ENCODE measurements around the gene MAMDC4.
"Not testable (repeated sequence)": the region's sequence is repeated elsewhere in the genome, so short reads cannot be mapped to it uniquely, and the experiment has no call there.

Gene MAMDC4

GRCh38 chr9:136825295-136826187, 26.6 kb upstream of the MAMDC4 start:
- no peak for DNase-seq (ENCODE audit: low read depth, low spot score)

- DNase-seq (ENCODE audit: low read depth, low spot score) = no peak
Observed at GRCh38 chr9:136826188-136826541, 26.0 kb upstream of the MAMDC4 start.

- DNase-seq (ENCODE audit: low read depth, low spot score) = no peak
Observed at GRCh38 chr9:136826703-136827582, 25.2 kb upstream of the MAMDC4 start.

- no peak for DNase-seq (ENCODE audit: low read depth, low spot score)
Observed at GRCh38 chr9:136827794-136828473, 24.2 kb upstream of the MAMDC4 start.

GRCh38 chr9:136828474-136829140, 23.5 kb upstream of the MAMDC4 start:
- no peak for DNase-seq (ENCODE audit: low read depth, low spot score)

- no peak for DNase-seq (ENCODE audit: low read depth, low spot score)
Observed at GRCh38 chr9:136829412-136829811, 22.7 kb upstream of the MAMDC4 start.

GRCh38 chr9:136829981-136830885, 21.9 kb upstream of the MAMDC4 start:
- no peak for DNase-seq (ENCODE audit: low read depth, low spot score)

- DNase-seq (ENCODE audit: low read depth, low spot score) = no peak
Observed at GRCh38 chr9:136831002-136831719, 21.0 kb upstream of the MAMDC4 start.

- no peak for DNase-seq (ENCODE audit: low read depth, low spot score)
Observed at GRCh38 chr9:136831720-136832104, 20.4 kb upstream of the MAMDC4 start.

GRCh38 chr9:136832581-136832980, 19.6 kb upstream of the MAMDC4 start:
- no peak for DNase-seq (ENCODE audit: low read depth, low spot score)

- DNase-seq (ENCODE audit: low read depth, low spot score) = not testable (repeated sequence)
Observed at GRCh38 chr9:136833381-136834048, 18.6 kb upstream of the MAMDC4 start.

GRCh38 chr9:136835162-136835931, 16.8 kb upstream of the MAMDC4 start:
- DNase-seq (ENCODE audit: low read depth, low spot score) = no peak

- no peak for DNase-seq (ENCODE audit: low read depth, low spot score)
Observed at GRCh38 chr9:136835932-136836904, 15.9 kb upstream of the MAMDC4 start.

- DNase-seq (ENCODE audit: low read depth, low spot score) = no peak
Observed at GRCh38 chr9:136837146-136837855, 14.8 kb upstream of the MAMDC4 start.

- not testable (repeated sequence) for DNase-seq (ENCODE audit: low read depth, low spot score)
Observed at GRCh38 chr9:136837856-136838277, 14.3 kb upstream of the MAMDC4 start.

Data from astrocyte of the hippocampus (primary cell).